HepG2 (cell line): ENCODE measurements around the gene LMTK2. TPM values are rescaled to one million over a fixed set of nuclear protein-coding genes. Genes with fewer than 3 reads are reported as not detected.

Experiments
- ATF1 ChIP-seq: IDR thresholded peaks from 2 replicates; pipeline ENCODE4 v1.6.1; 2016; ENCODE audit warnings: mild to moderate bottlenecking, control low read depth
- CREB1 ChIP-seq, 2 experiments: fragments of 450-650 bp in 1 of 2; IDR thresholded peaks; 2 replicates each; pipeline ENCODE4 v1.6.1; 2016 to 2017; ENCODE audit warnings: control low read depth in 1 of 2, mild to moderate bottlenecking in 1 of 2, missing compliant biosample characterization in 1 of 2, missing genetic modification characterization in 1 of 2
- CREM ChIP-seq, 2 experiments: sonication (generic) in 1 of 2; formaldehyde crosslinking in 1 of 2; IDR thresholded peaks; 2 replicates each; pipeline versions ENCODE4 v1.4.0 to v1.6.1; 2016 to 2020; ENCODE audit warnings: antibody characterized with exemption in 1 of 2, mild to moderate bottlenecking in 1 of 2, missing genetic modification reagents in 1 of 2
- FOXP4 ChIP-seq: sonication (generic); formaldehyde crosslinking; IDR thresholded peaks from 2 replicates; pipeline ENCODE4 v1.4.0; 2020; ENCODE audit warnings: missing genetic modification reagents
- GFI1 ChIP-seq: sonication (generic); formaldehyde crosslinking; IDR thresholded peaks from 2 replicates; pipeline ENCODE4 v1.5.0; 2020; ENCODE audit warnings: missing genetic modification reagents, mild to moderate bottlenecking, borderline replicate concordance
- KAT8 ChIP-seq: IDR thresholded peaks from 2 replicates; pipeline ENCODE4 v1.6.1; 2016; ENCODE audit warnings: missing genetic modification reagents, missing compliant biosample characterization
- SAP130 ChIP-seq: IDR thresholded peaks from 2 replicates; pipeline ENCODE4 v1.6.1; 2016; ENCODE audit warnings: low read depth
- TEF ChIP-seq: sonication (generic); formaldehyde crosslinking; IDR thresholded peaks from 2 replicates; pipeline ENCODE4 v1.5.0; 2020; ENCODE audit warnings: missing genetic modification reagents
- ZBTB25 ChIP-seq: IDR thresholded peaks from 2 replicates; pipeline ENCODE4 v1.6.1; 2018; ENCODE audit warnings: missing genetic modification reagents
- ZNF292 ChIP-seq: sonication (generic); formaldehyde crosslinking; IDR thresholded peaks from 2 replicates; pipeline ENCODE4 v1.8.1; 2022; ENCODE audit warnings: mild to moderate bottlenecking, low read depth, missing genetic modification reagents, borderline replicate concordance
- ZNF3 ChIP-seq: IDR thresholded peaks from 2 replicates; pipeline ENCODE4 v1.7.0; 2017; ENCODE audit warnings: inconsistent platforms
- ZNF646 ChIP-seq: sonication (generic); formaldehyde crosslinking; IDR thresholded peaks from 2 replicates; pipeline ENCODE4 v1.9.0; 2021; ENCODE audit warnings: mild to moderate bottlenecking, missing genetic modification reagents
- polyA plus RNA-seq, 8 experiments: library from polyadenylated mRNA; depleted of rRNA in 3 of 8; stranded (reverse) in 7 of 8; unstranded in 1 of 8; fragments of >200 nt; fragmentation: Illumina TruSeq in 4 of 8; extraction: Trizol in 4 of 8; gene quantifications; 2 replicates each; pipeline versions ENCODE4 v1.2.1 to v1.2.3, GENCODE V29; 2011 to 2016; ENCODE audit warnings: low read depth in 4 of 8, missing spikeins in 1 of 8, mixed read lengths in 1 of 8; ENCODE audit not compliant: insufficient read depth in 1 of 8
- total RNA-seq, 5 experiments: library from RNA; depleted of rRNA; stranded (reverse); fragments of >200 nt; fragmentation: Illumina TruSeq; extraction: Trizol; gene quantifications; 2 replicates each; pipeline ENCODE4 v1.2.3, GENCODE V29; 2016; ENCODE audit warnings: low read depth in 1 of 5
- TF ChIP-seq, protein P1 (sequence below): sonication (generic); formaldehyde crosslinking; IDR thresholded peaks from 2 replicates; pipeline ENCODE4 v1.4.0; 2020; ENCODE audit warnings: missing genetic modification reagents
- TF ChIP-seq, protein P2 (sequence below): sonication (generic); formaldehyde crosslinking; IDR thresholded peaks from 2 replicates; pipeline ENCODE4 v1.8.0; 2022; ENCODE audit warnings: mild to moderate bottlenecking, missing genetic modification reagents

LMTK2 gene
- total and polyA plus RNA-seq, 2 of the 13 experiments (the other 11 are each of a cell fraction or from before 2014, with no cell fraction given), result 9.5 to 11.7 TPM

DNA sequence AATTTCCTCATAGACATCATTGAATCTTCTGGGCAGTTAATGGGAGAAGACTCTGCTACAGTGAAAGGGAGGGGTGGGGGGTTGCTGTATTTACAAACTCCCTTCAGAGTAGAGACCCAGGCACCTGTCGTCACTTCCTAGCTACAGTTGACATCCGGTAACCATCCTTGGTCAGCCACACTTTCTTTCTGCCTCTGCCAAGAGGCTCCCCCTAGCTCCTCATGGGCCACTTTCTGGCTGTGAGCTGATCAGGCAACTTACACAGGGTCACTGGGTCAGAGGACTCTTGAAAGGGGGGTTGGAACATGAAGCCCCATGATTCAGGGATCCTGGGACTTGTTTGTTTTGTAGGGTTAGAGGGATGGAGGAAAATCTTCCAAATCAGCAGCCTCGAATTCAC lies 144.1 kb downstream of the LMTK2 start (continued):
- TF ChIP-seq, protein P1, sequence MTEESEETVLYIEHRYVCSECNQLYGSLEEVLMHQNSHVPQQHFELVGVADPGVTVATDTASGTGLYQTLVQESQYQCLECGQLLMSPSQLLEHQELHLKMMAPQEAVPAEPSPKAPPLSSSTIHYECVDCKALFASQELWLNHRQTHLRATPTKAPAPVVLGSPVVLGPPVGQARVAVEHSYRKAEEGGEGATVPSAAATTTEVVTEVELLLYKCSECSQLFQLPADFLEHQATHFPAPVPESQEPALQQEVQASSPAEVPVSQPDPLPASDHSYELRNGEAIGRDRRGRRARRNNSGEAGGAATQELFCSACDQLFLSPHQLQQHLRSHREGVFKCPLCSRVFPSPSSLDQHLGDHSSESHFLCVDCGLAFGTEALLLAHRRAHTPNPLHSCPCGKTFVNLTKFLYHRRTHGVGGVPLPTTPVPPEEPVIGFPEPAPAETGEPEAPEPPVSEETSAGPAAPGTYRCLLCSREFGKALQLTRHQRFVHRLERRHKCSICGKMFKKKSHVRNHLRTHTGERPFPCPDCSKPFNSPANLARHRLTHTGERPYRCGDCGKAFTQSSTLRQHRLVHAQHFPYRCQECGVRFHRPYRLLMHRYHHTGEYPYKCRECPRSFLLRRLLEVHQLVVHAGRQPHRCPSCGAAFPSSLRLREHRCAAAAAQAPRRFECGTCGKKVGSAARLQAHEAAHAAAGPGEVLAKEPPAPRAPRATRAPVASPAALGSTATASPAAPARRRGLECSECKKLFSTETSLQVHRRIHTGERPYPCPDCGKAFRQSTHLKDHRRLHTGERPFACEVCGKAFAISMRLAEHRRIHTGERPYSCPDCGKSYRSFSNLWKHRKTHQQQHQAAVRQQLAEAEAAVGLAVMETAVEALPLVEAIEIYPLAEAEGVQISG (CRISPR knock-in tag), result peak; percentile 36; the same call in 1 of the 2 replicates
- TF ChIP-seq KAT8 (CRISPR knock-in tag), result peak; percentile 53; the same call in 1 of the 2 replicates
- TF ChIP-seq ZNF292 (CRISPR knock-in tag), result no peak
- no peak for TF ChIP-seq ZNF646
- peak; percentile 56 for TF ChIP-seq SAP130
- no peak for TF ChIP-seq CREB1 (IDR thresholded peaks at IDR 0.05)
- peak; percentile 73 for TF ChIP-seq CREB1 (CRISPR knock-in tag; IDR thresholded peaks at IDR 0.05)
- TF ChIP-seq CREM (IDR thresholded peaks at IDR 0.05), result peak; percentile 56; the same call in 1 of the 2 replicates
- no peak for TF ChIP-seq CREM (CRISPR knock-in tag; IDR thresholded peaks at IDR 0.05)
- TF ChIP-seq TEF (CRISPR knock-in tag), result no peak
- TF ChIP-seq, protein P2, sequence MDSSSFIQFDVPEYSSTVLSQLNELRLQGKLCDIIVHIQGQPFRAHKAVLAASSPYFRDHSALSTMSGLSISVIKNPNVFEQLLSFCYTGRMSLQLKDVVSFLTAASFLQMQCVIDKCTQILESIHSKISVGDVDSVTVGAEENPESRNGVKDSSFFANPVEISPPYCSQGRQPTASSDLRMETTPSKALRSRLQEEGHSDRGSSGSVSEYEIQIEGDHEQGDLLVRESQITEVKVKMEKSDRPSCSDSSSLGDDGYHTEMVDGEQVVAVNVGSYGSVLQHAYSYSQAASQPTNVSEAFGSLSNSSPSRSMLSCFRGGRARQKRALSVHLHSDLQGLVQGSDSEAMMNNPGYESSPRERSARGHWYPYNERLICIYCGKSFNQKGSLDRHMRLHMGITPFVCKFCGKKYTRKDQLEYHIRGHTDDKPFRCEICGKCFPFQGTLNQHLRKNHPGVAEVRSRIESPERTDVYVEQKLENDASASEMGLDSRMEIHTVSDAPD (CRISPR knock-in tag), result no peak
- TF ChIP-seq FOXP4 (CRISPR knock-in tag), result peak; percentile 38; the same call in 1 of the 2 replicates
- peak; percentile 55 for TF ChIP-seq ATF1 (CRISPR knock-in tag)
- TF ChIP-seq ZBTB25, result 0 out of 2 replicates have a peak, but pooled peaks have one; percentile 7
- no peak for TF ChIP-seq GFI1 (CRISPR knock-in tag)
- TF ChIP-seq ZNF3 (CRISPR knock-in tag), result no peak
